Osteocyte (in vitro differentiated cells): Measurements from ENCODE around the gene TBL2. TPM values are rescaled to one million over a fixed set of nuclear protein-coding genes. Genes with fewer than 3 reads are reported as not detected.
"Not testable (repeated sequence)": the region's sequence is repeated elsewhere in the genome, so short reads cannot be mapped to it uniquely, and the experiment has no call there.

Experiments used
- DNase-seq: peaks from one replicate; pipeline ENCODE4 v3.0.0; 2021; ENCODE audit warnings: mixed read lengths; ENCODE audit not compliant: unreplicated experiment; ENCODE audit errors: extremely low spot score
- H3K27ac Mint-ChIP-seq: one replicate; pipeline ENCODE4 v1.8.0; 2021; ENCODE audit warnings: mild to moderate bottlenecking, mixed read lengths; ENCODE audit not compliant: unreplicated experiment
- H3K27me3 Mint-ChIP-seq: one replicate; pipeline ENCODE4 v1.8.0; 2021; ENCODE audit warnings: mixed read lengths; ENCODE audit not compliant: unreplicated experiment
- H3K36me3 Mint-ChIP-seq: one replicate; pipeline ENCODE4 v1.8.0; 2021; ENCODE audit warnings: mixed read lengths; ENCODE audit not compliant: unreplicated experiment
- H3K4me1 Mint-ChIP-seq: one replicate; pipeline ENCODE4 v1.8.0; 2021; ENCODE audit warnings: mixed read lengths; ENCODE audit not compliant: unreplicated experiment
- H3K4me3 Mint-ChIP-seq: one replicate; pipeline ENCODE4 v1.8.0; 2021; ENCODE audit warnings: mild to moderate bottlenecking, moderate library complexity, mixed read lengths; ENCODE audit not compliant: unreplicated experiment
- H3K9me3 Mint-ChIP-seq: one replicate; pipeline ENCODE4 v1.8.0; 2021; ENCODE audit warnings: mixed read lengths; ENCODE audit not compliant: unreplicated experiment
- CTCF ChIP-seq: fragments of 200-600 bp; sonication (generic); IDR thresholded peaks from 2 replicates; pipeline ENCODE4 v1.5.0; 2021; ENCODE audit warnings: antibody characterized with exemption, mild to moderate bottlenecking, moderate library complexity
- total RNA-seq: library from RNA; stranded (reverse); gene quantifications from 2 replicates; pipeline ENCODE4 v1.2.1, GENCODE V29; 2021

TBL2 gene
- total RNA-seq, 1 donor from 2014 or later: 48.0 TPM

- no peak for DNase-seq
- peaks cover 37% of the 10 kb centered on the region for H3K36me3 Mint-ChIP-seq
- H3K9me3 Mint-ChIP-seq: no peaks in the 10 kb centered on the region
- no peak overlapping the region for H3K4me3 Mint-ChIP-seq
- no peak overlapping the region for H3K27ac Mint-ChIP-seq
- H3K4me1 Mint-ChIP-seq: peaks cover 10% of the 10 kb centered on the region
- no peaks in the 10 kb centered on the region for H3K27me3 Mint-ChIP-seq
- TF ChIP-seq CTCF: no peak
Measured at GRCh38 chr7:73569042-73569608, 9.3 kb downstream of the TBL2 start.

GRCh38 chr7:73567846-73568685, 10.3 kb downstream of the TBL2 start:
- Mint-ChIP-seq H3K27ac (no peak overlapping the region), H3K9me3 (no peaks in the 10 kb centered on the region), H3K36me3 (peaks cover 28% of the 10 kb centered on the region), H3K4me3 (no peak overlapping the region), H3K27me3 (no peaks in the 10 kb centered on the region), H3K4me1 (peaks cover 9% of the 10 kb centered on the region)
- no peak for DNase-seq
- no peak for TF ChIP-seq CTCF

- Mint-ChIP-seq H3K4me3 (no peak overlapping the region), H3K36me3 (peaks cover 20% of the 10 kb centered on the region), H3K27ac (no peak overlapping the region), H3K27me3 (no peaks in the 10 kb centered on the region), H3K9me3 (no peaks in the 10 kb centered on the region), H3K4me1 (peaks cover 9% of the 10 kb centered on the region)
- DNase-seq: no peak
- no peak for TF ChIP-seq CTCF
Measured at GRCh38 chr7:73567140-73567539, 11.2 kb downstream of the TBL2 start.

- not testable (repeated sequence) for H3K4me3 Mint-ChIP-seq, H3K27ac Mint-ChIP-seq, H3K27me3 Mint-ChIP-seq, DNase-seq, H3K4me1 Mint-ChIP-seq, H3K9me3 Mint-ChIP-seq
- peaks cover 19% of the 10 kb centered on the region for H3K36me3 Mint-ChIP-seq
Measured at GRCh38 chr7:73566431-73566830, 11.9 kb downstream of the TBL2 start.

GRCh38 chr7:73565675-73566340, 12.6 kb downstream of the TBL2 start:
- Mint-ChIP-seq H3K9me3 (no peaks in the 10 kb centered on the region), H3K27ac (no peak overlapping the region), H3K4me1 (peaks cover 9% of the 10 kb centered on the region), H3K27me3 (no peaks in the 10 kb centered on the region), H3K36me3 (peaks cover 13% of the 10 kb centered on the region), H3K4me3 (no peak overlapping the region)
- TF ChIP-seq CTCF: no peak
- no peak for DNase-seq
